ENCODE data around the gene AKT1.

AKT1 gene

GRCh38 chr14:104788161-104788818 is 7.3 kb downstream of the AKT1 start:
- Histone ChIP-seq H3K4me1 (ENCODE audit: insufficient read depth, low read length) (no peaks in the 10 kb centered on the region), H3K9ac (ENCODE audit: low read depth, low read length) (no peak overlapping the region), H3K27me3 (ENCODE audit: insufficient read depth, low read length) (no peaks in the 10 kb centered on the region), H3K27ac (ENCODE audit: low read depth, low read length) (no peak overlapping the region), H3K9me3 (ENCODE audit: insufficient read depth, low read depth, low read length) (no peaks in the 10 kb centered on the region), H3K4me3 (ENCODE audit: low read length) (no peak overlapping the region), H3K36me3 (ENCODE audit: insufficient read depth, low read length) (peaks cover 38% of the 10 kb centered on the region)
- WGBS, result 93% methylated on average over 14 of the region's 14 CpGs

DNA sequence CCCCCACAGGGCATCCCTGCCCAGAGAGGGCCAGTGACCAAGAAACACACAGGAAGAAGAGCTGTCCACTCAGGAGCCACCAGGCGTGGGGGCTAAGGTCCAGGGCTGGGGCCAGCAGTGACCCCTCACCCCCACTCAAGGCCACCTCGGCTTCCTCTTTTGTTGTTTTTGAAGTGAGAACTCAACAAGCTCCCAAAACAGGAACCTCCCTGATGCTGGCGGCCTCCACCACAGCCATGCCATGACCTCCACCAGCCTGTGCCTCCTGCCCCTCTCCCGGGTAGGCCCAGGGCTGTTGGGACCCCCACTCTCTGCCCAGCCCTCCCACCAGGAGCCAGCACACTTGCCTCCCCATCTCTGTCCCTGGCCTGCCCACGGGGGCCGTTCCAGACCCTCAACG is 7.8 kb downstream of the AKT1 start:
- H3K27ac ChIP-seq (ENCODE audit: low read depth, low read length), result no peak overlapping the region
- H3K4me1 ChIP-seq (ENCODE audit: insufficient read depth, low read length), result no peaks in the 10 kb centered on the region
- H3K4me3 ChIP-seq (ENCODE audit: low read length), result no peak overlapping the region
- H3K9ac ChIP-seq (ENCODE audit: low read depth, low read length), result no peak overlapping the region
- H3K36me3 ChIP-seq (ENCODE audit: insufficient read depth, low read length), result peaks cover 38% of the 10 kb centered on the region
- no peaks in the 10 kb centered on the region for H3K9me3 ChIP-seq (ENCODE audit: insufficient read depth, low read depth, low read length)
- no peaks in the 10 kb centered on the region for H3K27me3 ChIP-seq (ENCODE audit: insufficient read depth, low read length)
- 98% methylated on average over 7 of the region's 7 CpGs for WGBS

DNA sequence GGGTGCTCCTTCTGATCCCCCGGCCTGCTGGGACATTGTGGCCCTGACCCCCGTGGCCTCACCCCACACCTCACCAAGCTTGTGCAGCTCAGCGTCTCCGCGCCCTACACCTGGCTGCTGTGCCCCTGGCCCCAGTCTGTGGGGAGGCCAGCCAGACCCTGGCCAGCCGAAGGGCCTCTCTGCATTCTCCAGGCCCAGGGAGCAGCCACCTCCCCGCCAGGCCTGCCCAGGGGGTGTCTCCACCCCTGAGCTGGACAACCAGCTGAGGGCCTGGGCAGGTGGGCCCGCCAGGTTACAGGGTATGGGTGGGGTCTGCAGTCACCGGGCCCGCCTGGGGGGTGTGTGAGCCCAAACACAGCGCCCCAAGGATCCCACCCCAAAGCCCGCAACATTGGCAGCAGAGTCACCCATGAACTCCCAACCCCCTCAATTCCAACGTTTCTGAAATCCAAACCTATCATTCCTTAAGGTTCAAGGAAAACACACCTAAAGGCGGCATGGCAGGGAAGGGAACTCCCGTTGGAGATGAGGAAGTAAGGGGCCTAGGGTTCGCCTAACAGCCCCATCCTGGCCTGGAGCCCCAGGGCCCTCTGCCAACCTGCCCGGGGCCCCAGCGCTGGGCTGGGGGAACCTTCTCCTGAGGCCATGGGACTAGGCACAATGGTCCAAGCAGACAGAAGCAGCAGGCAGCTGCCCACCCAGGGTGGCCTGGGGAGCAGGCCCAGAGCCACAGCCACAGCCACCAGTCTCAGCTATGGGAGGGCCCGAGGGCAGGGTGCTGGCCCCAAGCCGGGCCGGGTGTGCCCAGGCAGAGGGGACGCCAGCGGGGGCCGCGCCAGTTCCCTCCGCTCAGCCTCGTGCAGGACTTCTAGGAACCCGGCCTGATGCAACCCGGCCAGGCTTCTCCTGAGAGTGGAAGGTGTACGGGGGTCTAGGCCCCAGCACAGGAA is 8.5 kb downstream of the AKT1 start:
- H3K27me3 ChIP-seq (ENCODE audit: insufficient read depth, low read length), result no peaks in the 10 kb centered on the region
- H3K4me3 ChIP-seq (ENCODE audit: low read length), result no peak overlapping the region
- H3K36me3 ChIP-seq (ENCODE audit: insufficient read depth, low read length), result peaks cover 34% of the 10 kb centered on the region
- no peaks in the 10 kb centered on the region for H3K9me3 ChIP-seq (ENCODE audit: insufficient read depth, low read depth, low read length)
- H3K4me1 ChIP-seq (ENCODE audit: insufficient read depth, low read length), result no peaks in the 10 kb centered on the region
- no peak overlapping the region for H3K27ac ChIP-seq (ENCODE audit: low read depth, low read length)
- no peak overlapping the region for H3K9ac ChIP-seq (ENCODE audit: low read depth, low read length)
- WGBS, result 95% methylated on average over 30 of the region's 30 CpGs

DNA sequence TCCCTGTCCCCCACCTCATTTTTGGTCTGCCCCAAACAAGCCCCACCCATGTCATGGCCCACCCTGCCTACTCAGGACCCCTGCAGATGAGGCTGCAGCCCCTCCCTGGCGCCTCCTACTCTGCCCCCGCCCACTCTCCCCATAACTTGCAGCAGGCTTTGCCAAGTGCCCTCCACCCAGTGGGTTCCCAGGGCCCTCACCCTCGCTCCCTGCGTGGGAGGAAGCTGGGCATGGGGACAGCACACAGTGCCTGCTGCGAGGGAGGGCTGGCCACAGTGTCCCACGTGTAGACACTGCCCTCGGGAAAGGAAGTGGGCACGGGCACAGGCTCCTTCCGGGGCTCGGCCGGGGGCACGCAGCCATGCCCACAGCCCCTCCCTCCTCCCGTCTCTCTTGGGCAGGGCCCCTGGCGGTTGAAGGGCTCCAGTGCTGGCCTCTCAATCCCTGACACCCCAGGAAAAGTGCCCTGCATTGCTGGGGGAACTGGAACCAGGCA is 9.4 kb downstream of the AKT1 start:
- WGBS, result 93% methylated on average over 12 of the region's 14 CpGs
- H3K4me1 ChIP-seq (ENCODE audit: insufficient read depth, low read length), result no peaks in the 10 kb centered on the region
- no peak overlapping the region for H3K27ac ChIP-seq (ENCODE audit: low read depth, low read length)
- H3K9me3 ChIP-seq (ENCODE audit: insufficient read depth, low read depth, low read length), result no peaks in the 10 kb centered on the region
- H3K36me3 ChIP-seq (ENCODE audit: insufficient read depth, low read length), result peaks cover 25% of the 10 kb centered on the region
- H3K9ac ChIP-seq (ENCODE audit: low read depth, low read length), result no peak overlapping the region
- H3K4me3 ChIP-seq (ENCODE audit: low read length), result no peak overlapping the region
- no peaks in the 10 kb centered on the region for H3K27me3 ChIP-seq (ENCODE audit: insufficient read depth, low read length)

GRCh38 chr14:104785708-104786080 is 9.9 kb downstream of the AKT1 start:
- Histone ChIP-seq H3K4me3 (ENCODE audit: low read length) (no peak overlapping the region), H3K36me3 (ENCODE audit: insufficient read depth, low read length) (peaks cover 21% of the 10 kb centered on the region), H3K9me3 (ENCODE audit: insufficient read depth, low read depth, low read length) (no peaks in the 10 kb centered on the region), H3K9ac (ENCODE audit: low read depth, low read length) (0 out of 2 replicates have a peak overlapping the region, but pooled peaks have one; percentile 20), H3K4me1 (ENCODE audit: insufficient read depth, low read length) (no peaks in the 10 kb centered on the region), H3K27me3 (ENCODE audit: insufficient read depth, low read length) (no peaks in the 10 kb centered on the region), H3K27ac (ENCODE audit: low read depth, low read length) (no peak overlapping the region)
- WGBS, result 96% methylated on average over 13 of the region's 13 CpGs

DNA sequence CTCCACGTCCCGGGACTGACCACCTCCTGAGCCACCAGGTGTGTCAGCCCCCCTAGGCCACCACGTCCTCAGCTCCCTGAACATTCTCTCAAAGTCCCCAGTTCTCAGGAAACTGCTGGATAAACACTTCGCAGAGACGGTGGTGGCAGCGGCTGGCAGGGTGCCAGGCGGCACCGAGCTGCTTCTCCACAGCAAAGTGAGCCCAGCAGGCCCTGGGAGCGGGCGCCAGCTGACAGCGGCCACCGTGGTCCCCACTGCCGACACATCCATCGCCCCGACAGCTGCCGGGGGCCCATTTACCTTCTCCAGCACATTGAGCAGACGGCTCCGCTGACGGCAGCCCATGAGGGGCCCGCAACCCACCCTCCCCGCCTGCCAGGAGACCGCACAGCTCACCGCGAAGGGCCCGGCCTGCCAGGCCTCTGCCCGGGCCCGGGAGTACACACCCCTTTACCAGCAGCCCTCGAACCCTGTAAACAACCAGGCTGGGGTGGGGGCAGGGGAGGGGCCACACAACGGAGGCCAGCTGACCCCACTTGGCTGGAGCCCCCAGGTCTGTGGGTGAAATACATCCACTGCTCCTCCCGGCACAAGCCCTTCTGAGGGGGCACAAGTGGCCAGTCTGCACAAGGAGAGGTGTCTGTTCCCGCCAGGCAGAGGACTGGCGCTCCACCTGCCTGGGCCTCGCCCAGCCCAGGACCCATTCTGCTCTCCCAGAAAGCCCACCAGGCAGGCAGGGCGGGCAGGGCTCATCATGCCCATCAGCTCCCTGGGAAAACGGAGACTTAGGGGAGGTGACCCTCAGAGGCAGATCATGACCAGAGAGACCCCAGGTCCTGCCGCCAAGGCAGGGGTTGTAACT is 10.5 kb downstream of the AKT1 start:
- no peaks in the 10 kb centered on the region for H3K4me1 ChIP-seq (ENCODE audit: insufficient read depth, low read length)
- peaks cover 16% of the 10 kb centered on the region for H3K36me3 ChIP-seq (ENCODE audit: insufficient read depth, low read length)
- no peak overlapping the region for H3K4me3 ChIP-seq (ENCODE audit: low read length)
- no peaks in the 10 kb centered on the region for H3K27me3 ChIP-seq (ENCODE audit: insufficient read depth, low read length)
- H3K9ac ChIP-seq (ENCODE audit: low read depth, low read length), result peak overlapping the region; percentile 20; the same call in 1 of the 2 replicates
- no peaks in the 10 kb centered on the region for H3K9me3 ChIP-seq (ENCODE audit: insufficient read depth, low read depth, low read length)
- H3K27ac ChIP-seq (ENCODE audit: low read depth, low read length), result no peak overlapping the region
- 95% methylated on average over 36 of the region's 36 CpGs for WGBS

GRCh38 chr14:104784218-104784568 is 11.4 kb downstream of the AKT1 start:
- H3K27me3 ChIP-seq (ENCODE audit: insufficient read depth, low read length), result no peaks in the 10 kb centered on the region
- H3K36me3 ChIP-seq (ENCODE audit: insufficient read depth, low read length), result peaks cover 12% of the 10 kb centered on the region
- no peak overlapping the region for H3K27ac ChIP-seq (ENCODE audit: low read depth, low read length)
- no peak overlapping the region for H3K4me3 ChIP-seq (ENCODE audit: low read length)
- no peak overlapping the region for H3K9ac ChIP-seq (ENCODE audit: low read depth, low read length)
- no peaks in the 10 kb centered on the region for H3K9me3 ChIP-seq (ENCODE audit: insufficient read depth, low read depth, low read length)
- no peaks in the 10 kb centered on the region for H3K4me1 ChIP-seq (ENCODE audit: insufficient read depth, low read length)
- 95% methylated on average over 9 of the region's 9 CpGs for WGBS

GRCh38 chr14:104783484-104784217 is 11.9 kb downstream of the AKT1 start:
- 93% methylated on average over 16 of the region's 16 CpGs for WGBS
- Histone ChIP-seq H3K4me3 (ENCODE audit: low read length) (no peak overlapping the region), H3K27ac (ENCODE audit: low read depth, low read length) (no peak overlapping the region), H3K27me3 (ENCODE audit: insufficient read depth, low read length) (no peaks in the 10 kb centered on the region), H3K9ac (ENCODE audit: low read depth, low read length) (no peak overlapping the region), H3K9me3 (ENCODE audit: insufficient read depth, low read depth, low read length) (no peaks in the 10 kb centered on the region), H3K4me1 (ENCODE audit: insufficient read depth, low read length) (no peaks in the 10 kb centered on the region), H3K36me3 (ENCODE audit: insufficient read depth, low read length) (peaks cover 10% of the 10 kb centered on the region)

DNA sequence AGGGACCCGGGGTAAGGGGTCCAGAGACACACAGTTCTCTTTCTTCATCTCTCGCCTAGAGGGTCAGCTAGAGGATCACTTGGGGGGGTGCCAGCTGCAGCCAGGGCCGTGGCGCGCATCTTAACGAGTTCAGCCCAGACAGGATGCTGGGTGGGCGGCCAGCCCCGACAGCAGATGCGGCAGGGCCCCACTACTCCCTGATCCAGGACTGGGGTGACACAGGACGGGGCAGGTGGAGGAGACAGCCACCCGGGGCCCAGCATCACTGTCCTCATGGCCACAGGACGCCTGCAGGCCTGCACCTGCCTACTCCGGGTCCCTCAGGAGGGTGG is 12.8 kb downstream of the AKT1 start:
- Histone ChIP-seq H3K4me1 (ENCODE audit: insufficient read depth, low read length) (no peaks in the 10 kb centered on the region), H3K4me3 (ENCODE audit: low read length) (no peak overlapping the region), H3K27ac (ENCODE audit: low read depth, low read length) (no peak overlapping the region), H3K27me3 (ENCODE audit: insufficient read depth, low read length) (no peaks in the 10 kb centered on the region), H3K36me3 (ENCODE audit: insufficient read depth, low read length) (peaks cover 6% of the 10 kb centered on the region; the same call in 1 of the 2 replicates), H3K9me3 (ENCODE audit: insufficient read depth, low read depth, low read length) (no peaks in the 10 kb centered on the region), H3K9ac (ENCODE audit: low read depth, low read length) (no peak overlapping the region)
- WGBS, result 92% methylated on average over 13 of the region's 13 CpGs

GRCh38 chr14:104782086-104782807 is 13.3 kb downstream of the AKT1 start:
- no peaks in the 10 kb centered on the region for H3K9me3 ChIP-seq (ENCODE audit: insufficient read depth, low read depth, low read length)
- 96% methylated on average over 27 of the region's 28 CpGs for WGBS
- H3K36me3 ChIP-seq (ENCODE audit: insufficient read depth, low read length), result peaks cover 3% of the 10 kb centered on the region; the same call in 1 of the 2 replicates
- no peak overlapping the region for H3K27ac ChIP-seq (ENCODE audit: low read depth, low read length)
- no peak overlapping the region for H3K4me3 ChIP-seq (ENCODE audit: low read length)
- H3K27me3 ChIP-seq (ENCODE audit: insufficient read depth, low read length), result no peaks in the 10 kb centered on the region
- H3K9ac ChIP-seq (ENCODE audit: low read depth, low read length), result no peak overlapping the region
- no peaks in the 10 kb centered on the region for H3K4me1 ChIP-seq (ENCODE audit: insufficient read depth, low read length)
